ENCODE results near the gene RERE. TPM values are rescaled to one million over a fixed set of nuclear protein-coding genes. Genes with fewer than 3 reads are reported as not detected.
A peak's percentile ranks its signal among the peaks of the same experiment; 100 is the strongest.

The RERE gene
- total RNA-seq, 2 donors from 2014 or later: 102 to 108 TPM

- H3K4me3 Mint-ChIP-seq: no peak overlapping the region
- ATAC-seq (no peak), DNase-seq (no peak)
- H3K27ac Mint-ChIP-seq: no peak overlapping the region
- peaks cover 3% of the 10 kb centered on the region for H3K36me3 Mint-ChIP-seq (ENCODE audit: low read depth)
- H3K27me3 Mint-ChIP-seq: no peaks in the 10 kb centered on the region
- no peaks in the 10 kb centered on the region for H3K9me3 ChIP-seq (ENCODE audit: control insufficient read depth, low read length, poor library complexity, severe bottlenecking)
- peaks cover 13% of the 10 kb centered on the region for H3K4me1 Mint-ChIP-seq
These were observed 127.8 kb downstream of the RERE start for GRCh38 chr1:8689431-8690252.

DNA sequence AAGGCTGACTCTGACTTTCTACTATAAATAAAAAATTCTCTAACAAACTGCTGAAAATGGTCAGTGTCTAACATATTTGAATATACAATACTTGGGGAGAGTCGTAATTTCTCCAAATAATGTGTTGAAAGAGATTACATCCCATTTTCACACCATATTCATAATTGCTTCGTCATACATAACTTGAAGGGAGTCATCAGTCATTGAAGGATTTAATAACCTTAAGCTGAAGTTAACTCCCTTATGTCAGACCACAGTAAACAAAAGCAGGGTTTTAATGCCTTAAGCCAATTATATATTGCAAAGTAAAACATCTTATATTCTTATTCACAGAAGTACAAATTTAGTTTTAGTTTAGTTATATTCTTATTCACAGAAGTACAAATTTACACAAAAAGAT is 129.9 kb downstream of the RERE start:
- Mint-ChIP-seq H3K36me3 (ENCODE audit: low read depth) (peaks cover 3% of the 10 kb centered on the region), H3K27me3 (no peaks in the 10 kb centered on the region), H3K4me3 (no peak overlapping the region), H3K4me1 (peaks cover 6% of the 10 kb centered on the region), H3K27ac (no peak overlapping the region)
- H3K9me3 ChIP-seq (ENCODE audit: control insufficient read depth, low read length, poor library complexity, severe bottlenecking): no peaks in the 10 kb centered on the region
- DNase-seq (no peak), ATAC-seq (no peak)

DNA sequence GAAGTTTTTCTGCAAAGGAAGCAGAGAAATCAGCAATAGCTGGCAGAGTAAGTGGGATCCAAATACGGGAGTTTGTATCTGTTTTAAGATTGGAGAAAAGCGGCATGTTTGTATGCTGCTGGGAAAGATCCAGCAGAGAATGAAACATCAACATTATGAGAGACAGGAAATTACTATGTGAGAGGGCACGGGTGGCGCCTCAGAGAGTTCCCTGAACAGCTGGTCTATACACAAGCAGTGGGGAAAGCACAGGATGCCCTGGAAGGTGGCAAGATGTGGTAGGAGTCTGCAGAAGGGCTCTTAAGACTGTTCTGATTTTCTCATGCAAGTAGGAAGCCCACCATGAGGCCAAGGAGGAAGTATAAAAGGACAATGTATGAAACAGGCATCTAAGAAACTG is 130.4 kb downstream of the RERE start:
- H3K4me1 Mint-ChIP-seq: peaks cover 7% of the 10 kb centered on the region
- no peak overlapping the region for H3K4me3 Mint-ChIP-seq
- H3K9me3 ChIP-seq (ENCODE audit: control insufficient read depth, low read length, poor library complexity, severe bottlenecking): no peaks in the 10 kb centered on the region
- ATAC-seq (no peak), DNase-seq (no peak)
- H3K27me3 Mint-ChIP-seq: no peaks in the 10 kb centered on the region
- no peak overlapping the region for H3K27ac Mint-ChIP-seq
- peaks cover 3% of the 10 kb centered on the region for H3K36me3 Mint-ChIP-seq (ENCODE audit: low read depth)

GRCh38 chr1:8685463-8685862 is 132.0 kb downstream of the RERE start:
- DNase-seq (no peak), ATAC-seq (no peak)
- H3K9me3 ChIP-seq (ENCODE audit: control insufficient read depth, low read length, poor library complexity, severe bottlenecking): no peaks in the 10 kb centered on the region
- no peak overlapping the region for H3K27ac Mint-ChIP-seq
- H3K4me3 Mint-ChIP-seq: no peak overlapping the region
- H3K36me3 Mint-ChIP-seq (ENCODE audit: low read depth): peaks cover 3% of the 10 kb centered on the region
- peaks cover 15% of the 10 kb centered on the region for H3K4me1 Mint-ChIP-seq
- no peaks in the 10 kb centered on the region for H3K27me3 Mint-ChIP-seq

GRCh38 chr1:8684590-8684989 is 132.8 kb downstream of the RERE start:
- Mint-ChIP-seq H3K4me3 (no peak overlapping the region), H3K4me1 (peaks cover 15% of the 10 kb centered on the region), H3K36me3 (ENCODE audit: low read depth) (no peaks in the 10 kb centered on the region), H3K27me3 (no peaks in the 10 kb centered on the region), H3K27ac (no peak overlapping the region)
- DNase-seq (no peak), ATAC-seq (no peak)
- H3K9me3 ChIP-seq (ENCODE audit: control insufficient read depth, low read length, poor library complexity, severe bottlenecking): no peaks in the 10 kb centered on the region

- Mint-ChIP-seq H3K27me3 (no peaks in the 10 kb centered on the region), H3K36me3 (ENCODE audit: low read depth) (no peaks in the 10 kb centered on the region), H3K4me1 (peaks cover 15% of the 10 kb centered on the region), H3K27ac (no peak overlapping the region), H3K4me3 (no peak overlapping the region)
- ATAC-seq: no peak
- no peaks in the 10 kb centered on the region for H3K9me3 ChIP-seq (ENCODE audit: control insufficient read depth, low read length, poor library complexity, severe bottlenecking)
- DNase-seq: no peak
These were observed 134.9 kb downstream of the RERE start for GRCh38 chr1:8682573-8682972.

- no peak overlapping the region for H3K4me3 Mint-ChIP-seq
- DNase-seq: no peak
These were observed 135.5 kb downstream of the RERE start for GRCh38 chr1:8681911-8682310.

DNA sequence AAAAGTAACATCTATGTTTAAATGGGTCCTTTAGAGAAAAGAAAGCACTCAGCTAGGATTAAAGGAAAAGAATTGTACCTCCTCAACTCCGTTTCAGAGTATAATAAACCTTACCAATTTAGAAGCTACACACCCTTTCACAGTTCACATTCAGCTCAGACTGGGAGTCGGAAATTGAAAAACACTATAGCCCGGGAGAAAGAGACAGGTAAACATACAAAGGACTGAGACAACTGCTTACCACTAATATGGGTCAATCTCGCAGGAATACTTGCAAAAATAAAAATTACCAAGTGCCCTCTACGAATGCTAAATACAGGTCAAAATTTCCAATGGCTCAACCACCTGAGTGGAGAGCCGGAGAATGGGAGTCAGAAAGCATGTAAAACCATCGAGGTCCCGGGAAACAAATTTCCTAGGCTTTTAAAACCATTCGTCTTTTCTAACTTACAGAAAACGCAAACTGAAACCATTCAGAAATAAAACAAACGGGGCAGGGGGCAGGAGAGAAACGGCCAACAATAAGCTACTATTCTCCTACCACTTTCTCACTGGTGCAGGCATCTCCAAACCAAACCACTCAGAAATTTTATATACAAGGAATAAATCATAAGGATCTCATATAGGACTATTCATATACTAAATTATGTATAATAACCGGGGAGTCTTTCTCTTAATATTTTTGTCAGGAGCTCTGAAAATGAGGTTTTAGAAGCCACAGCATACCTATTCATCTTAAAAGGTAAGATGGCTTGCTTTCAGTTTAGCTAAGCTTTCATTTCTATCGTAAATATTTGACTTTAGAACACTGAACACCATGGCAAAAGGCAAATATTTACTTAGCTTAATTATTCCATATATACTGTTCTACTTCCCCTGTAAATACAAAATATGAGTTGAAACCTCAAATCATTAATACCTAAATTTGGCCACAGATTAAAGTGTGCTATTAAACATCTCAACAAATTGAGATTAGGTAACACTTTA is 136.5 kb downstream of the RERE start:
- DNase-seq (no peak), ATAC-seq (peak; percentile 48)
- Mint-ChIP-seq H3K36me3 (ENCODE audit: low read depth) (peaks cover 3% of the 10 kb centered on the region), H3K4me3 (no peak overlapping the region), H3K27ac (no peak overlapping the region), H3K27me3 (no peaks in the 10 kb centered on the region), H3K4me1 (peaks cover 12% of the 10 kb centered on the region)
- H3K9me3 ChIP-seq (ENCODE audit: control insufficient read depth, low read length, poor library complexity, severe bottlenecking): no peaks in the 10 kb centered on the region

More at GRCh38 chr1:8681911-8682310, 135.5 kb downstream of the RERE start:
- H3K27ac Mint-ChIP-seq: no peak overlapping the region
- H3K4me1 Mint-ChIP-seq: peaks cover 13% of the 10 kb centered on the region
- H3K36me3 Mint-ChIP-seq (ENCODE audit: low read depth): peaks cover under 1% of the 10 kb centered on the region
- no peaks in the 10 kb centered on the region for H3K27me3 Mint-ChIP-seq
- ATAC-seq: no peak
- no peaks in the 10 kb centered on the region for H3K9me3 ChIP-seq (ENCODE audit: control insufficient read depth, low read length, poor library complexity, severe bottlenecking)

- DNase-seq (no peak), ATAC-seq (no peak)
These were observed 137.3 kb downstream of the RERE start for GRCh38 chr1:8679929-8680663.

GRCh38 chr1:8679395-8679800 is 138.0 kb downstream of the RERE start:
- no peak for DNase-seq
- no peak overlapping the region for H3K4me3 Mint-ChIP-seq
- no peaks in the 10 kb centered on the region for H3K27me3 Mint-ChIP-seq
- ATAC-seq: peak; percentile 30
- H3K9me3 ChIP-seq (ENCODE audit: control insufficient read depth, low read length, poor library complexity, severe bottlenecking): no peaks in the 10 kb centered on the region
- H3K27ac Mint-ChIP-seq: no peak overlapping the region
- peaks cover 3% of the 10 kb centered on the region for H3K36me3 Mint-ChIP-seq (ENCODE audit: low read depth)
- H3K4me1 Mint-ChIP-seq: peaks cover 14% of the 10 kb centered on the region

More at GRCh38 chr1:8679929-8680663, 137.3 kb downstream of the RERE start:
- Mint-ChIP-seq H3K36me3 (ENCODE audit: low read depth) (peaks cover 3% of the 10 kb centered on the region), H3K27me3 (no peaks in the 10 kb centered on the region), H3K27ac (no peak overlapping the region), H3K4me3 (no peak overlapping the region), H3K4me1 (peaks cover 12% of the 10 kb centered on the region)
- no peaks in the 10 kb centered on the region for H3K9me3 ChIP-seq (ENCODE audit: control insufficient read depth, low read length, poor library complexity, severe bottlenecking)

- Mint-ChIP-seq H3K36me3 (ENCODE audit: low read depth) (peaks cover 3% of the 10 kb centered on the region), H3K4me3 (no peak overlapping the region), H3K27ac (no peak overlapping the region), H3K4me1 (peaks cover 14% of the 10 kb centered on the region), H3K27me3 (no peaks in the 10 kb centered on the region)
- H3K9me3 ChIP-seq (ENCODE audit: control insufficient read depth, low read length, poor library complexity, severe bottlenecking): no peaks in the 10 kb centered on the region
- DNase-seq (no peak), ATAC-seq (no peak)
These were observed 138.6 kb downstream of the RERE start for GRCh38 chr1:8678673-8679394.

- Mint-ChIP-seq H3K36me3 (ENCODE audit: low read depth) (peaks cover 3% of the 10 kb centered on the region), H3K27ac (no peak overlapping the region), H3K27me3 (no peaks in the 10 kb centered on the region), H3K4me1 (peaks cover 14% of the 10 kb centered on the region), H3K4me3 (no peak overlapping the region)
- DNase-seq (no peak), ATAC-seq (no peak)
- H3K9me3 ChIP-seq (ENCODE audit: control insufficient read depth, low read length, poor library complexity, severe bottlenecking): no peaks in the 10 kb centered on the region
These were observed 139.7 kb downstream of the RERE start for GRCh38 chr1:8677782-8678181.
